Measurements from ENCODE around the gene CLIC1. TPM values are rescaled to one million over a fixed set of nuclear protein-coding genes. Genes with fewer than 3 reads are reported as not detected.
A peak's percentile ranks its signal among the peaks of the same experiment; 100 is the strongest.

Gene CLIC1
- total RNA-seq, 4 donors from 2014 or later, result 253 to 375 (median 362) TPM

DNA sequence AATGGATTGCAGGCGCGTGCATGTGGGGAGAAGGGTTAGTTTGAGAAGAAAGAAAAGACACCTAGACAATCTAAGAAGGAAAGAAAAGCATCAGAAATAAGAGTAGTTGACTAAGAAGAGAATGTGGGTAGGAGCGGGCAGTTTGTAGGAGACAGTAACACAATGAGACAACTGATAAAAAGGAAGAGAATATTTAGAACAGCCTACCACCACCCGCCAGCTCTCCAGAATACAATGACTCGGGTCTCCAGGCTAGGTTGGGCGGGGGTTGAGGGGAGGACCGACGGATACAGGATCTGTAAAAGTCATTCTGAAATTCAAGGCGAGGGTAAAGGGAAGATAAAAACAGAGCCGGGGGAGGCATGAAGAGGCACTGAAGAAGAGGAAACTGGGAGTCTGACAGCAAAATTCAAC lies 33.9 kb downstream of the CLIC1 start:
- no peak for TF ChIP-seq EP300 (IDR thresholded peaks at IDR 0.05; ENCODE audit: low read depth)
- TF ChIP-seq CTCF (IDR thresholded peaks at IDR 0.05), result no peak
- TF ChIP-seq POLR2A (IDR thresholded peaks at IDR 0.05), result no peak
- no peak for TF ChIP-seq POLR2AphosphoS5 (IDR thresholded peaks at IDR 0.05)
- H3K4me1 ChIP-seq, result peaks cover 17 to 27% (median 21%) of the 10 kb centered on the region in 4 donors
- H3K36me3 ChIP-seq, result peaks cover 0 to 5% (median under 1%) of the 10 kb centered on the region in 4 donors
- peak overlapping the region; percentile 66 to 99 (median 91) for H3K4me3 ChIP-seq
- WGBS, 2 donors (ENCODE audit: low coverage in 1 of 2), result 0 to 1% methylated on average over 3 to 10 of the region's 10 CpGs
- intact Hi-C loops (cut with DNase I; ENCODE audit: low total_unique reads) (no loop called here), in situ Hi-C loops (cut with MboI; ENCODE audit: low pct_ligation_motif_present in 1 of 4, low pct_unique_long_range_greater_than_20kb in 1 of 4, low sequenced_read_pairs in 3 of 4) (no loop called here)
- H3K27me3 ChIP-seq, result no peaks in the 10 kb centered on the region
- no peaks in the 10 kb centered on the region for H3K9me3 ChIP-seq
- H3K27ac ChIP-seq, result peak overlapping the region; percentile 98 to 100 (median 99)
- no peak for DNase-seq

DNA sequence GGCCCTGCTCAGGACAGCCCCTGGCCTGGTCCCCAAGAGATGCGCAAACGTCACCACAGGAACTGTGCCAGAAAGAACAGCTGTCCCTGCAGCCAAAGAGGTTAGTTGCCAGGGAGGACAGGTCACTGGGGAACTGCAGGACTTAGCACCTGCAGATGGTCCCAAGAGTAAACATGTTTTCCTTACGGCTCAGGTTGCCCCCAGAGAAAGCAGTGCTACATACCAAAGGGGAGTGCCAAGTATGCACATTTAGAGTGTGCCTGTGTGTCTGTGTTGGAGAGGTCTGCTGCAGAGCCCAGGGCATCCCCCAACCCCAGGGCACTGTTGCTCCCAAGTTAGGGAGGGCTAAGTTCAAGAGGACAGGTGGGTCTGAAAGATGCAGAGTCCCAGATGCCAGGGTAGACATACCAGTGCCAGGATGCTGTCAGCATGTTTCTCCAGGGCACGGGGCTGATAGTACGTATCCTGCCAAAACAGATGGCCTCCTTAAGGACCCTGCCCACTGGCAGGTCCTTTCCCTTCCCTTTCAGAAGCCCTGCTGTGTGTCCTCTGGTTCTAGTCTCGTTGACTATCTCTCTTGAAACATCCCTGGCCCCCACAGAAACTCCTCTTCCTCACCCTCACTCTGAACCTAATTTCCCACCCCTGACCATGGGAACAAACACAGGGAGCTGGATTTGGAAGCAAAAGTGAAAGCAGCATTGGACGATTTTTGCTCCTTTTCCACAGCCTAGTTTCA lies 34.5 kb downstream of the CLIC1 start:
- H3K27ac ChIP-seq, result peak overlapping the region; percentile 98 to 100 (median 99)
- H3K4me3 ChIP-seq, result peak overlapping the region; percentile 66 to 99 (median 91)
- peaks cover 0 to 6% (median 3%) of the 10 kb centered on the region in 4 donors for H3K36me3 ChIP-seq
- peaks cover 17 to 27% (median 21%) of the 10 kb centered on the region in 4 donors for H3K4me1 ChIP-seq
- intact Hi-C loops (cut with DNase I; ENCODE audit: low total_unique reads) (no loop called here), in situ Hi-C loops (cut with MboI; ENCODE audit: low pct_ligation_motif_present in 1 of 4, low pct_unique_long_range_greater_than_20kb in 1 of 4, low sequenced_read_pairs in 3 of 4) (no loop called here)
- H3K9me3 ChIP-seq, result no peaks in the 10 kb centered on the region
- H3K27me3 ChIP-seq, result no peaks in the 10 kb centered on the region
- DNase-seq, result no peak
- WGBS, 2 donors (ENCODE audit: low coverage in 1 of 2), result 0 to 18% methylated on average over 4 to 7 of the region's 7 CpGs
- TF ChIP-seq EP300 (IDR thresholded peaks at IDR 0.05; ENCODE audit: low read depth) (no peak), CTCF (IDR thresholded peaks at IDR 0.05) (no peak), POLR2AphosphoS5 (IDR thresholded peaks at IDR 0.05) (no peak), POLR2A (IDR thresholded peaks at IDR 0.05) (no peak)

- Histone ChIP-seq H3K27ac (peak overlapping the region in 2 of 4 donors; percentile 2 to 98), H3K4me1 (peaks cover 17 to 27% (median 21%) of the 10 kb centered on the region in 4 donors), H3K4me3 (no peak overlapping the region), H3K9me3 (no peaks in the 10 kb centered on the region), H3K27me3 (no peaks in the 10 kb centered on the region), H3K36me3 (peaks cover 0 to 15% (median 5%) of the 10 kb centered on the region in 4 donors)
- 47 to 64% methylated on average over 2 to 5 of the region's 5 CpGs for WGBS, 2 donors (ENCODE audit: low coverage in 1 of 2)
- in situ Hi-C loops (cut with MboI; ENCODE audit: low pct_ligation_motif_present in 1 of 4, low pct_unique_long_range_greater_than_20kb in 1 of 4, low sequenced_read_pairs in 3 of 4), result no loop called here
- no peak for TF ChIP-seq CTCF (IDR thresholded peaks at IDR 0.05)
- no peak for DNase-seq
- intact Hi-C loops (cut with DNase I; ENCODE audit: low total_unique reads), result no loop called here
Observed at GRCh38 chr6:31700740-31701401, 35.5 kb downstream of the CLIC1 start.

- peaks cover 17 to 20% (median 18%) of the 10 kb centered on the region in 4 donors for H3K4me1 ChIP-seq
- in situ Hi-C loops (cut with MboI; ENCODE audit: low pct_ligation_motif_present in 1 of 4, low pct_unique_long_range_greater_than_20kb in 1 of 4, low sequenced_read_pairs in 3 of 4) (no loop called here), intact Hi-C loops (cut with DNase I; ENCODE audit: low total_unique reads) (no loop called here)
- no peak for DNase-seq
- WGBS, 2 donors (ENCODE audit: low coverage in 1 of 2), result 55 to 57% methylated on average over 3 of the region's 3 CpGs
- peaks cover 0 to 33% (median 12%) of the 10 kb centered on the region in 4 donors for H3K36me3 ChIP-seq
- H3K4me3 ChIP-seq, result no peak overlapping the region
- no peaks in the 10 kb centered on the region for H3K27me3 ChIP-seq
- no peaks in the 10 kb centered on the region for H3K9me3 ChIP-seq
- TF ChIP-seq POLR2A (IDR thresholded peaks at IDR 0.05) (no peak), EP300 (IDR thresholded peaks at IDR 0.05; ENCODE audit: low read depth) (no peak), CTCF (IDR thresholded peaks at IDR 0.05) (no peak), POLR2AphosphoS5 (IDR thresholded peaks at IDR 0.05) (no peak)
- no peak overlapping the region for H3K27ac ChIP-seq
Observed at GRCh38 chr6:31697555-31697954, 38.8 kb downstream of the CLIC1 start.

Data from transverse colon (tissue), 4 donors.